ENCODE results near the gene ZNF420.

The ZNF420 gene

GRCh38 chr19:37160153-37160552 lies 81.9 kb downstream of the ZNF420 start:
- no peak for DNase-seq

DNA sequence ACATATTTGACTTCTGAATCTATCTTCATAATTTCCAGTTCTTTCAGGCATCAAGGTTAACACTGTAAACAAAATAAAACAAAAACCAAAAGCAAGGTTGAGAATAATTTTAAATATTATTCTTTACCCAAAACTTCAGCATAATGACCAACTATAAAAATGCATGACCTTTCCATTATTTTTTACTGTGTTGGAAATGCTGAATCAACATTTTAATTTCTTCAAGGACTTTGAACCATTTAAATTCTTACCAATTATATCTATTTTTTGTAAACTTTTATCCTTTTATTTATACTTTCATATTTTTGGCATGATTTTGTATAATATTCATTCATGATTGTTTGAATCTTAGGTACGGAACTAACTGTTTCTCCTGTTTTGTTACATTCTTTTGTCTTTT lies 87.4 kb downstream of the ZNF420 start:
- no peak for DNase-seq

- DNase-seq = peak; percentile 82 to 93 (median 85)
These were observed 94.4 kb downstream of the ZNF420 start, which contains the start of gene ZNF585A for GRCh38 chr19:37172368-37173366. TSS of gene ZNF585A (minus strand) at chr19:37172695. CDS start at chr19:37169910, 2,785 bp downstream.
